ENCODE results near the gene SMIM43. TPM values are rescaled to one million over a fixed set of nuclear protein-coding genes. Genes with fewer than 3 reads are reported as not detected.

Gene SMIM43
- total and polyA plus RNA-seq, 2 of the 8 experiments (the other 6 are each of a cell fraction or from before 2014, with no cell fraction given), result 0.50 to 0.94 TPM

- Histone ChIP-seq H3K27me3 (replicated peaks in 1 of 4; ENCODE audit: control insufficient read depth in 3 of 4, extremely low read depth in 1 of 4, insufficient read depth in 3 of 4, low read length in 3 of 4) (peaks cover 0 to 1% (median 0%) of the 10 kb centered on the region in 4 experiments; a peak in 1 of 7 replicates), H2AFZ (ENCODE audit: low read length) (no peak overlapping the region), H2BK15ac (ENCODE audit: low read length) (no peak overlapping the region), H2BK5ac (ENCODE audit: low read depth, low read length) (no peak overlapping the region), H3K23ac (ENCODE audit: insufficient read length) (no peak overlapping the region), H3K4me2 (ENCODE audit: insufficient read depth in 1 of 2, low read depth in 2 of 2, low read length in 2 of 2) (no peak overlapping the region), H3K79me1 (ENCODE audit: low read depth, low read length) (no peaks in the 10 kb centered on the region), H3K56ac (replicated peaks; ENCODE audit: insufficient read length, low read depth, low read length) (no peak overlapping the region), H4K5ac (ENCODE audit: insufficient read length, low read depth, low read length) (no peak overlapping the region), H2BK120ac (replicated peaks; ENCODE audit: low read depth, low read length) (no peak overlapping the region), H3K36me3 (ENCODE audit: control insufficient read depth in 2 of 4, insufficient read depth in 4 of 4, low read length in 3 of 4) (no peaks in the 10 kb centered on the region), H3K23me2 (ENCODE audit: low read depth, low read length) (peaks cover 2% of the 10 kb centered on the region; the same call in 1 of the 2 replicates), H2BK20ac (ENCODE audit: low read length) (no peak overlapping the region), H3K27ac (ENCODE audit: low read depth, low read length) (no peak overlapping the region), H3K9ac (replicated peaks in 1 of 4; ENCODE audit: extremely low read depth in 1 of 4, low read depth in 3 of 4, low read length in 3 of 4) (no peak overlapping the region), H3K4ac (replicated peaks; ENCODE audit: insufficient read length, low read depth, low read length) (no peak overlapping the region), H3K4me3 (ENCODE audit: extremely low read depth in 1 of 4, insufficient read depth in 2 of 4, low read depth in 3 of 4, low read length in 4 of 4) (no peak overlapping the region), H3K79me2 (ENCODE audit: control insufficient read depth in 1 of 2, insufficient read depth in 2 of 2, low read length in 2 of 2) (no peaks in the 10 kb centered on the region), H4K20me1 (replicated peaks in 1 of 2; ENCODE audit: control insufficient read depth in 1 of 2, insufficient read depth in 2 of 2, low read length in 2 of 2) (no peaks in the 10 kb centered on the region), H4K8ac (ENCODE audit: extremely low read depth, insufficient read depth, low read length) (no peak overlapping the region), H4K91ac (replicated peaks; ENCODE audit: insufficient read length, low read length) (no peak overlapping the region), H3K14ac (ENCODE audit: insufficient read length) (no peak overlapping the region), H2AK5ac (ENCODE audit: low read depth, low read length) (no peak overlapping the region), H3K18ac (ENCODE audit: extremely low read depth, low read length) (no peak overlapping the region), H3K9me3 (ENCODE audit: insufficient read depth in 2 of 2, low read depth in 1 of 2, low read length in 1 of 2) (no peaks in the 10 kb centered on the region), H2BK12ac (ENCODE audit: low read depth, low read length) (no peak overlapping the region), H3K4me1 (replicated peaks in 1 of 4; ENCODE audit: control insufficient read depth in 3 of 4, insufficient read depth in 4 of 4, low read length in 3 of 4) (peaks cover 7 to 17% (median 10%) of the 10 kb centered on the region in 4 experiments)
- FAIRE-seq (no peak), DNase-seq (ENCODE audit: low read depth in 1 of 2, low spot score in 2 of 2) (no peak)
- ChIA-PET CTCF (ENCODE audit: partially characterized antibody) (interaction anchor here (2.4 kb wide), 1 partner anchor 20 kb away, joined by 9 read pairs; no protein-coding TSS in a partner anchor), POLR2A (ENCODE audit: partially characterized antibody) (interaction anchor here (1.0 to 1.8 kb wide), 6 partner anchors 9 to 78 kb away, joined by 3 to 6 read pairs (median 4); partner anchors contain the start of gene EXOSC9)
- TF ChIP-seq NANOG (IDR thresholded peaks at IDR 0.05; ENCODE audit: insufficient read depth, low read depth, low read length, poor library complexity, severe bottlenecking), result no peak
- no peak for TF ChIP-seq CREB1 (IDR thresholded peaks at IDR 0.05)
These were observed 26.0 kb upstream of the SMIM43 start for GRCh38 chr4:121790976-121791375.

All from H1 (cell line).